ENCODE results near the gene NANP. TPM values are rescaled to one million over a fixed set of nuclear protein-coding genes. Genes with fewer than 3 reads are reported as not detected.

Gene NANP
- total RNA-seq: 11.0 and 13.6 TPM in 2 replicates

DNA sequence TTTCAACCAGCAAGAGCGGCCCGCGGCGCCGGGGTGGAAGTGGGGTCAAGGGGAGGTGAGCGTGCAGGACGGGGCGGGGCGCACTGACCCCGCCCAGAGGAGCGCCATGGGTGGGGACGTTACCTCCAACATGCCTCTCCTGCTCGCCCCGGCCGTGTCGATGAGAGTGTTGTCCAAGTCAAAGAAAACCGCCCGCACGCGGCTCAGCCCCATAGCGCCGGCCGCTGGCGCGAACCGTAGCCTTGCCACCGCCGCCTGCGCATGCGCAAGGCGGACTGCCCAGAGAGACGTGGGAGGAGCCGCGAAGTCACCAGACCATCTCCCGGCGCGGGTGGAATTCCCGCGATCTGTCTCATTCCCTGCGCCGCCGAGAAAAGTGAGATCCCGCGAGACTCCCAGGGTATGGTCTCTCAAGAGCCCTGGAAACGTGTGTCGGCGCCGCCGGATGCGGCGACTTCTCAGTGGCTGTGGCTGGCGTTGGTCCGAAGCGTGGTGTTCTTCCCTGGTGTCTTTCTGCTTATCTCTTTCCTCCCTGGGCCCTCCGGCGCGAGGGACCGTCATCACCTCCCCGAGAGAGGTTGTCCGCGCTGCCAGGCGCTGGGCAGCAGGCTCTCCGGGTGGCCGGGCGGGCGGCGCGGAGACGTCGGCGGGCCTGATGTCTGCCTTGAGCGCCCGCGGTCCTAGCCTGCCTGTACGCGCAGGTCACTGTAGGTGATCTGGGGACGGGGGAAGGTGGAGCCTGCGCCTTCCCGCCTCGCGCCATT lies at the start of gene NANP:
Gene NANP, minus strand, starts transcription at position 279 of the 764 bp plus-strand sequence. Its CDS starts 66 bp downstream, at position 213.

GRCh38 chr20:25584905-25585704 lies 38.7 kb downstream of the NANP start, which contains the start of gene NINL:
TSS of gene NINL (minus strand) at chr20:25585531. CDS start at chr20:25526587, 58,944 bp downstream.

Other genes starting within 250 kb of the NANP start
- 45.9 and 48.1 TPM in 2 replicates for gene ABHD12, start 233.2 kb downstream of the NANP start, total RNA-seq
- gene GINS1, start 216.3 kb downstream of the NANP start, total RNA-seq: 6.0 and 21.8 TPM in 2 replicates
- 10.7 and 14.4 TPM in 2 replicates for gene NINL, start 38.5 kb downstream of the NANP start, total RNA-seq
- 14.4 and 19.1 TPM in 2 replicates for gene ZNF337, start 72.8 kb upstream of the NANP start, total RNA-seq